CD14-positive monocyte (primary cell): Measurements from ENCODE around the gene ANP32B. TPM values are rescaled to one million over a fixed set of nuclear protein-coding genes. Genes with fewer than 3 reads are reported as not detected.

ENCODE experiments used
- DNase-seq, 3 donors: peaks; one replicate each; pipeline ENCODE4 v3.0.0-alpha.2; 2011 to 2022
- H2AFZ ChIP-seq: 2 replicates; pipeline ENCODE4 v1.6.0; 2012; ENCODE audit warnings: mild to moderate bottlenecking, low read depth, low read length, inconsistent platforms; ENCODE audit not compliant: insufficient read depth, poor library complexity, severe bottlenecking
- H3K27ac ChIP-seq, 2 donors: 1 replicate in 1 of 2; 2 replicates in 1 of 2; pipeline ENCODE4 v1.5.1; 2012 to 2013; ENCODE audit warnings: low read length in 2 of 2, control low read depth in 1 of 2, inconsistent platforms in 1 of 2, low read depth in 1 of 2, mild to moderate bottlenecking in 1 of 2
- H3K27me3 ChIP-seq, 2 donors: one replicate each; pipeline versions ENCODE4 v1.6.0 to v1.6.1; 2011 to 2013; ENCODE audit warnings: low read length in 2 of 2; ENCODE audit not compliant: control insufficient read depth in 2 of 2, insufficient read depth in 2 of 2
- H3K36me3 ChIP-seq, 2 donors: replicated peaks in 1 of 2; 1 replicate in 1 of 2; 2 replicates in 1 of 2; pipeline versions ENCODE4 v1.5.1 to v1.6.1; 2012 to 2013; ENCODE audit warnings: low read length in 2 of 2, control low read depth in 1 of 2, inconsistent platforms in 1 of 2, mild to moderate bottlenecking in 1 of 2; ENCODE audit not compliant: insufficient read depth in 2 of 2, control insufficient read depth in 1 of 2
- H3K4me1 ChIP-seq, 2 donors: 1 replicate in 1 of 2; 2 replicates in 1 of 2; pipeline versions ENCODE4 v1.5.1 to v1.6.1; 2012 to 2013; ENCODE audit warnings: low read length in 2 of 2, control low read depth in 1 of 2, inconsistent platforms in 1 of 2, mild to moderate bottlenecking in 1 of 2, moderate library complexity in 1 of 2; ENCODE audit not compliant: insufficient read depth in 2 of 2, control insufficient read depth in 1 of 2
- H3K4me2 ChIP-seq: replicated peaks from 2 replicates; pipeline ENCODE3; 2012; ENCODE audit warnings: low read length, moderate library complexity, mild to moderate bottlenecking; ENCODE audit not compliant: poor library complexity, severe bottlenecking; ENCODE audit errors: extremely low read depth
- H3K4me3 ChIP-seq, 3 experiments: fragments of 200-600 bp in 1 of 3; sonication (generic) in 1 of 3; replicated peaks in 1 of 3; 1 replicate in 2 of 3; 2 replicates in 1 of 3; pipeline ENCODE4 v1.5.1; 2011 to 2013; ENCODE audit warnings: low read length in 3 of 3, mild to moderate bottlenecking in 3 of 3, control low read depth in 2 of 3, low read depth in 2 of 3, inconsistent platforms in 1 of 3, moderate library complexity in 1 of 3
- H3K79me2 ChIP-seq: 2 replicates; pipeline ENCODE4 v1.6.0; 2012; ENCODE audit warnings: mild to moderate bottlenecking, control low read depth, inconsistent platforms, low read length, moderate library complexity; ENCODE audit not compliant: insufficient read depth
- H3K9ac ChIP-seq: 2 replicates; pipeline ENCODE4 v1.6.0; 2017; ENCODE audit warnings: low read length, mild to moderate bottlenecking; ENCODE audit not compliant: insufficient read depth, poor library complexity, severe bottlenecking
- H3K9me3 ChIP-seq, 2 donors: replicated peaks in 1 of 2; 1 replicate in 1 of 2; 2 replicates in 1 of 2; pipeline versions ENCODE4 v1.5.1 to v1.6.1; 2012 to 2013; ENCODE audit warnings: low read length in 2 of 2, control low read depth in 1 of 2; ENCODE audit not compliant: control insufficient read depth in 1 of 2, insufficient read depth in 1 of 2
- H4K20me1 ChIP-seq: 2 replicates; pipeline ENCODE4 v1.6.0; 2012; ENCODE audit warnings: mild to moderate bottlenecking, low read length, control low read depth, moderate library complexity; ENCODE audit not compliant: insufficient read depth
- H3K27ac Mint-ChIP-seq, 7 donors: one replicate each; pipeline ENCODE4 v1.8.0; 2020; ENCODE audit warnings: mild to moderate bottlenecking in 7 of 7, mixed read lengths in 7 of 7, moderate library complexity in 6 of 7, inconsistent platforms in 2 of 7
- H3K27me3 Mint-ChIP-seq, 3 donors: one replicate each; pipeline ENCODE4 v1.8.0; 2021 to 2022; ENCODE audit warnings: low read depth in 3 of 3, mild to moderate bottlenecking in 3 of 3, mixed read lengths in 3 of 3, moderate library complexity in 3 of 3, inconsistent platforms in 1 of 3
- H3K36me3 Mint-ChIP-seq, 2 donors: one replicate each; pipeline ENCODE4 v1.8.0; 2020; ENCODE audit warnings: mixed read lengths in 2 of 2, inconsistent platforms in 1 of 2, mild to moderate bottlenecking in 1 of 2
- H3K4me1 Mint-ChIP-seq: one replicate; pipeline ENCODE4 v1.8.0; 2020; ENCODE audit warnings: mild to moderate bottlenecking, mixed read lengths
- H3K4me3 Mint-ChIP-seq, 2 donors: one replicate each; pipeline ENCODE4 v1.8.0; 2020; ENCODE audit warnings: mild to moderate bottlenecking in 2 of 2, mixed read lengths in 2 of 2, moderate library complexity in 1 of 2
- H3K9me3 Mint-ChIP-seq, 7 donors: one replicate each; pipeline ENCODE4 v1.8.0; 2020 to 2022; ENCODE audit warnings: mixed read lengths in 7 of 7, mild to moderate bottlenecking in 6 of 7, moderate library complexity in 6 of 7, inconsistent platforms in 2 of 7
- CTCF ChIP-seq: fragments of 200-600 bp; IDR thresholded peaks from one replicate; pipeline ENCODE4 v1.8.0; 2022; ENCODE audit warnings: antibody characterized with exemption, mild to moderate bottlenecking
- WGBS: methylation state at CpG from one replicate; pipeline ENCODE4 v1.1.5; 2013; ENCODE audit warnings: missing lambda C conversion rate; ENCODE audit not compliant: insufficient coverage; 5-methylcytosine and 5-hydroxymethylcytosine counted together
- intact Hi-C, 2 donors: fragments of 100-400 bp; cut with micrococcal nuclease; formaldehyde crosslinking; loops; one replicate each; pipeline versions ENCODE4 v1.15.0 to v1.15.1; 2023
- polyA plus RNA-seq, 3 donors: library from polyadenylated mRNA; depleted of rRNA in 1 of 3; unstranded in 2 of 3; stranded (reverse) in 1 of 3; fragments of 300-500 nt in 2 of 3; fragments of >200 nt in 1 of 3; fragmentation: Illumina TruSeq in 2 of 3; gene quantifications; 1 replicate in 2 of 3; 2 replicates in 1 of 3; pipeline ENCODE4 v1.2.3, GENCODE V29; 2012 to 2021

The ANP32B gene
- polyA plus RNA-seq, 3 donors, result 29.7 to 40.7 (median 30.8) TPM

- Histone ChIP-seq H3K27me3 (peaks cover 0 to 8% of the 10 kb centered on the region in 2 donors), H3K79me2 (peaks cover 34% of the 10 kb centered on the region), H3K9me3 (no peaks in the 10 kb centered on the region), H3K36me3 (no peaks in the 10 kb centered on the region), H3K4me3 (no peak overlapping the region), H3K4me2 (no peak overlapping the region), H2AFZ (no peak overlapping the region), H3K4me1 (peaks cover 14 to 20% of the 10 kb centered on the region in 2 donors), H4K20me1 (peaks cover 4% of the 10 kb centered on the region), H3K9ac (no peak overlapping the region), H3K27ac (no peak overlapping the region)
- Mint-ChIP-seq H3K9me3 (peaks cover 0 to 2% (median 0%) of the 10 kb centered on the region in 7 donors), H3K36me3 (no peaks in the 10 kb centered on the region), H3K4me3 (no peak overlapping the region), H3K4me1 (peaks cover 11% of the 10 kb centered on the region), H3K27ac (no peak overlapping the region), H3K27me3 (peaks cover 3 to 6% (median 3%) of the 10 kb centered on the region in 3 donors)
- DNase-seq, result no peak
- WGBS, result 89% methylated on average over 3 of the region's 4 CpGs
- TF ChIP-seq CTCF, result no peak
- intact Hi-C loops, result loop anchor here in 1 of 2 donors (10.0 kb wide), 1 partner anchor 74 kb away; the partner anchor contains the start of gene NANS
These were observed 2.7 kb upstream of the ANP32B start for GRCh38 chr9:97980479-97980803.

GRCh38 chr9:97980918-97981845, 2.0 kb upstream of the ANP32B start:
- no peaks in the 10 kb centered on the region for H3K36me3 Mint-ChIP-seq
- 88% methylated on average over 5 of the region's 10 CpGs for WGBS
- intact Hi-C loops, result loop anchor here in 1 of 2 donors (10.0 kb wide), 1 partner anchor 74 kb away; the partner anchor contains the start of gene NANS
- no peak overlapping the region for H3K27ac ChIP-seq
- H3K9me3 Mint-ChIP-seq, result peaks cover 0 to 2% (median 0%) of the 10 kb centered on the region in 7 donors
- H3K9ac ChIP-seq, result no peak overlapping the region
- peaks cover 12% of the 10 kb centered on the region for H4K20me1 ChIP-seq
- H3K27me3 ChIP-seq, result peaks cover 0 to 8% of the 10 kb centered on the region in 2 donors
- H3K79me2 ChIP-seq, result peaks cover 41% of the 10 kb centered on the region
- H3K4me1 ChIP-seq, result peaks cover 21 to 27% of the 10 kb centered on the region in 2 donors
- peaks cover 3 to 6% (median 3%) of the 10 kb centered on the region in 3 donors for H3K27me3 Mint-ChIP-seq
- TF ChIP-seq CTCF, result no peak
- H3K4me3 ChIP-seq, result no peak overlapping the region
- H3K4me3 Mint-ChIP-seq, result no peak overlapping the region
- H3K4me1 Mint-ChIP-seq, result peaks cover 18% of the 10 kb centered on the region
- H3K27ac Mint-ChIP-seq, result no peak overlapping the region
- no peaks in the 10 kb centered on the region for H3K9me3 ChIP-seq
- H3K36me3 ChIP-seq, result no peaks in the 10 kb centered on the region
- DNase-seq, result no peak
- no peak overlapping the region for H3K4me2 ChIP-seq
- no peak overlapping the region for H2AFZ ChIP-seq
